ENCODE results near the gene THTPA. TPM values are rescaled to one million over a fixed set of nuclear protein-coding genes. Genes with fewer than 3 reads are reported as not detected.

The THTPA gene
- total and polyA plus RNA-seq, 9 donors = 8.2 to 14.2 (median 13.3) TPM

GRCh38 chr14:23566778-23567185 lies 10.7 kb downstream of the THTPA start:
- WGBS (ENCODE audit: insufficient coverage) = 4% methylated on average over 5 of the region's 5 CpGs

GRCh38 chr14:23567186-23568020 lies 11.3 kb downstream of the THTPA start, which contains the start of gene AP1G2:
Gene AP1G2 (minus strand): TSS chr14:23567791. CDS start chr14:23567314, 477 bp downstream.
- Histone ChIP-seq H3K27ac (ENCODE audit: low read length) (peak within 1 kb of the TSS; percentile 2), H3K9me3 (replicated peaks; ENCODE audit: control insufficient read depth, low read depth, low read length) (no peaks in the 10 kb centered on the region), H3K4me3 (ENCODE audit: low read length) (peak within 1 kb of the TSS; percentile 56), H3K4me1 (ENCODE audit: control insufficient read depth, insufficient read depth, low read length) (peaks cover 16% of the 10 kb centered on the region), H3K27me3 (ENCODE audit: control insufficient read depth, insufficient read depth, low read length) (peaks cover 17% of the 10 kb centered on the region), H3K36me3 (ENCODE audit: control insufficient read depth, insufficient read depth, low read length) (no peaks in the 10 kb centered on the region)
- DNase-seq = peak; percentile 89
- 0% methylated on average over 50 of the region's 53 CpGs for WGBS (ENCODE audit: insufficient coverage)

More at GRCh38 chr14:23566778-23567185, 10.7 kb downstream of the THTPA start:
- peak overlapping the region; percentile 56 for H3K4me3 ChIP-seq (ENCODE audit: low read length)
- DNase-seq = peak; percentile 47
- H3K27ac ChIP-seq (ENCODE audit: low read length) = no peak overlapping the region
- H3K27me3 ChIP-seq (ENCODE audit: control insufficient read depth, insufficient read depth, low read length) = peaks cover 12% of the 10 kb centered on the region
- no peaks in the 10 kb centered on the region for H3K9me3 ChIP-seq (replicated peaks; ENCODE audit: control insufficient read depth, low read depth, low read length)
- H3K36me3 ChIP-seq (ENCODE audit: control insufficient read depth, insufficient read depth, low read length) = peaks cover under 1% of the 10 kb centered on the region
- peaks cover 16% of the 10 kb centered on the region for H3K4me1 ChIP-seq (ENCODE audit: control insufficient read depth, insufficient read depth, low read length)

- peak overlapping the region; percentile 56 for H3K4me3 ChIP-seq (ENCODE audit: low read length)
- peak overlapping the region; percentile 2 for H3K27ac ChIP-seq (ENCODE audit: low read length)
- no CpG with 5 or more reads among the region's 2 CpGs for WGBS (ENCODE audit: insufficient coverage)
Observed at GRCh38 chr14:23568021-23568599, 12.0 kb downstream of the THTPA start.

GRCh38 chr14:23568600-23569331 lies 12.7 kb downstream of the THTPA start:
- DNase-seq = peak; percentile 52
- H3K27ac ChIP-seq (ENCODE audit: low read length) = no peak overlapping the region
- peaks cover 16% of the 10 kb centered on the region for H3K4me1 ChIP-seq (ENCODE audit: control insufficient read depth, insufficient read depth, low read length)
- H3K27me3 ChIP-seq (ENCODE audit: control insufficient read depth, insufficient read depth, low read length) = peaks cover 31% of the 10 kb centered on the region
- no peaks in the 10 kb centered on the region for H3K36me3 ChIP-seq (ENCODE audit: control insufficient read depth, insufficient read depth, low read length)
- WGBS (ENCODE audit: insufficient coverage) = no CpG with 5 or more reads among the region's 6 CpGs
- no peaks in the 10 kb centered on the region for H3K9me3 ChIP-seq (replicated peaks; ENCODE audit: control insufficient read depth, low read depth, low read length)
- no peak overlapping the region for H3K4me3 ChIP-seq (ENCODE audit: low read length)

More at GRCh38 chr14:23568021-23568599, 12.0 kb downstream of the THTPA start:
- Histone ChIP-seq H3K36me3 (ENCODE audit: control insufficient read depth, insufficient read depth, low read length) (no peaks in the 10 kb centered on the region), H3K27me3 (ENCODE audit: control insufficient read depth, insufficient read depth, low read length) (peaks cover 24% of the 10 kb centered on the region), H3K9me3 (replicated peaks; ENCODE audit: control insufficient read depth, low read depth, low read length) (no peaks in the 10 kb centered on the region), H3K4me1 (ENCODE audit: control insufficient read depth, insufficient read depth, low read length) (peaks cover 16% of the 10 kb centered on the region)
- DNase-seq = no peak

- H3K4me1 ChIP-seq (ENCODE audit: control insufficient read depth, insufficient read depth, low read length) = peaks cover 16% of the 10 kb centered on the region
- H3K4me3 ChIP-seq (ENCODE audit: low read length) = no peak overlapping the region
- H3K27me3 ChIP-seq (ENCODE audit: control insufficient read depth, insufficient read depth, low read length) = peaks cover 35% of the 10 kb centered on the region
- DNase-seq = peak; percentile 48
- H3K27ac ChIP-seq (ENCODE audit: low read length) = no peak overlapping the region
- no peaks in the 10 kb centered on the region for H3K36me3 ChIP-seq (ENCODE audit: control insufficient read depth, insufficient read depth, low read length)
- H3K9me3 ChIP-seq (replicated peaks; ENCODE audit: control insufficient read depth, low read depth, low read length) = no peaks in the 10 kb centered on the region
- WGBS (ENCODE audit: insufficient coverage) = 47% methylated on average over 5 of the region's 7 CpGs
Observed at GRCh38 chr14:23569443-23570151, 13.5 kb downstream of the THTPA start.

GRCh38 chr14:23570806-23571483 lies 14.9 kb downstream of the THTPA start:
- no peaks in the 10 kb centered on the region for H3K9me3 ChIP-seq (replicated peaks; ENCODE audit: control insufficient read depth, low read depth, low read length)
- DNase-seq = no peak
- H3K4me1 ChIP-seq (ENCODE audit: control insufficient read depth, insufficient read depth, low read length) = peaks cover 16% of the 10 kb centered on the region
- no peaks in the 10 kb centered on the region for H3K36me3 ChIP-seq (ENCODE audit: control insufficient read depth, insufficient read depth, low read length)
- WGBS (ENCODE audit: insufficient coverage) = 81% methylated on average over 20 of the region's 23 CpGs
- no peak overlapping the region for H3K4me3 ChIP-seq (ENCODE audit: low read length)
- peaks cover 47% of the 10 kb centered on the region for H3K27me3 ChIP-seq (ENCODE audit: control insufficient read depth, insufficient read depth, low read length)
- no peak overlapping the region for H3K27ac ChIP-seq (ENCODE audit: low read length)

- H3K27me3 ChIP-seq (ENCODE audit: control insufficient read depth, insufficient read depth, low read length) = peaks cover 55% of the 10 kb centered on the region
- no peak overlapping the region for H3K27ac ChIP-seq (ENCODE audit: low read length)
- H3K9me3 ChIP-seq (replicated peaks; ENCODE audit: control insufficient read depth, low read depth, low read length) = no peaks in the 10 kb centered on the region
- WGBS (ENCODE audit: insufficient coverage) = 43% methylated on average over 14 of the region's 14 CpGs
- peaks cover 15% of the 10 kb centered on the region for H3K4me1 ChIP-seq (ENCODE audit: control insufficient read depth, insufficient read depth, low read length)
- H3K4me3 ChIP-seq (ENCODE audit: low read length) = no peak overlapping the region
- DNase-seq = no peak
- no peaks in the 10 kb centered on the region for H3K36me3 ChIP-seq (ENCODE audit: control insufficient read depth, insufficient read depth, low read length)
Observed at GRCh38 chr14:23571701-23572523, 15.8 kb downstream of the THTPA start.

GRCh38 chr14:23572524-23572828 lies 16.4 kb downstream of the THTPA start:
- H3K36me3 ChIP-seq (ENCODE audit: control insufficient read depth, insufficient read depth, low read length) = no peaks in the 10 kb centered on the region
- WGBS (ENCODE audit: insufficient coverage) = 51% methylated on average over 4 of the region's 4 CpGs
- no peak overlapping the region for H3K27ac ChIP-seq (ENCODE audit: low read length)
- H3K4me1 ChIP-seq (ENCODE audit: control insufficient read depth, insufficient read depth, low read length) = peaks cover 12% of the 10 kb centered on the region
- peaks cover 61% of the 10 kb centered on the region for H3K27me3 ChIP-seq (ENCODE audit: control insufficient read depth, insufficient read depth, low read length)
- DNase-seq = no peak
- H3K9me3 ChIP-seq (replicated peaks; ENCODE audit: control insufficient read depth, low read depth, low read length) = no peaks in the 10 kb centered on the region
- H3K4me3 ChIP-seq (ENCODE audit: low read length) = no peak overlapping the region

- H3K27me3 ChIP-seq (ENCODE audit: control insufficient read depth, insufficient read depth, low read length) = peaks cover 64% of the 10 kb centered on the region
- H3K4me3 ChIP-seq (ENCODE audit: low read length) = no peak overlapping the region
- DNase-seq = peak; percentile 46
- H3K36me3 ChIP-seq (ENCODE audit: control insufficient read depth, insufficient read depth, low read length) = no peaks in the 10 kb centered on the region
- no CpG with 5 or more reads among the region's 4 CpGs for WGBS (ENCODE audit: insufficient coverage)
- H3K9me3 ChIP-seq (replicated peaks; ENCODE audit: control insufficient read depth, low read depth, low read length) = no peaks in the 10 kb centered on the region
- H3K27ac ChIP-seq (ENCODE audit: low read length) = no peak overlapping the region
- H3K4me1 ChIP-seq (ENCODE audit: control insufficient read depth, insufficient read depth, low read length) = peaks cover 8% of the 10 kb centered on the region
Observed at GRCh38 chr14:23572836-23573235, 16.8 kb downstream of the THTPA start.
